ENCODE measurements around the gene SRBD1. TPM values are rescaled to one million over a fixed set of nuclear protein-coding genes. Genes with fewer than 3 reads are reported as not detected.

SRBD1 gene
- total RNA-seq, 1 donor from 2014 or later = 16.5 TPM

DNA sequence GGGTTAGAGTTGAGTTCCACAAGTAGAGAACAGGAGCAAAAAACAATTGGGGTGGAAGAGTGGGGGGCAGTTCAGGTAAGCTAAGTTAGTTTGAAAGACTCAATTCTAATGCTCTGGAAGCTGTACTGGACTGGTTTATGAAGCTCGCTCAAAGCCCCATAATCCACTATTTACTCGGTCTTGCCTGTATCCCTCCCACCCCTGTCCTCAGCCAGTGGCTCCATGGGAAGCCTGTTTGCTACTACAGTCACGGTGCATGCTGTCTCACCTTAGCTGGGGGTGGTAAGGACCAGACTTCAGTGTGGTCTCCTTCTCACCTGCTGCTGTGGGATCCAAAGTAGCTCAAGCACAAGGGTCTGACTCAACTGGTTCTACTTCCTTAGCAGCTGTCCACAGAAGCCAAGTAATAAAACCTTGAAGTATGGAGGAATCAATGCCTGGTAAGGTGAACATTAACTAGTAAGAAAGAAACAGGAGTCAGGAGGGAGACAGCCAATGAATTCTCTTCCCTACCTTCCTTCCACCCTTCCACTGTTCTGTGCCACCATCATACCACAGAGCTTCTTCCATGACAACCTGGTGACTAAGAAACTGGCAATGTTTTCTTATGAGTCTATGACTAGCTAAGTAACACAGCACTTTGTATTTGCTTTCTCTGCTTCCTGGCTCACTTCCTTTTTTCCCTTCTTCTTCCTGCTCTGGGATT, 230.8 kb downstream of the SRBD1 start:
- DNase-seq (ENCODE audit: low read depth in 2 of 2) = peak in 1 of 2 donors; percentile 40

DNA sequence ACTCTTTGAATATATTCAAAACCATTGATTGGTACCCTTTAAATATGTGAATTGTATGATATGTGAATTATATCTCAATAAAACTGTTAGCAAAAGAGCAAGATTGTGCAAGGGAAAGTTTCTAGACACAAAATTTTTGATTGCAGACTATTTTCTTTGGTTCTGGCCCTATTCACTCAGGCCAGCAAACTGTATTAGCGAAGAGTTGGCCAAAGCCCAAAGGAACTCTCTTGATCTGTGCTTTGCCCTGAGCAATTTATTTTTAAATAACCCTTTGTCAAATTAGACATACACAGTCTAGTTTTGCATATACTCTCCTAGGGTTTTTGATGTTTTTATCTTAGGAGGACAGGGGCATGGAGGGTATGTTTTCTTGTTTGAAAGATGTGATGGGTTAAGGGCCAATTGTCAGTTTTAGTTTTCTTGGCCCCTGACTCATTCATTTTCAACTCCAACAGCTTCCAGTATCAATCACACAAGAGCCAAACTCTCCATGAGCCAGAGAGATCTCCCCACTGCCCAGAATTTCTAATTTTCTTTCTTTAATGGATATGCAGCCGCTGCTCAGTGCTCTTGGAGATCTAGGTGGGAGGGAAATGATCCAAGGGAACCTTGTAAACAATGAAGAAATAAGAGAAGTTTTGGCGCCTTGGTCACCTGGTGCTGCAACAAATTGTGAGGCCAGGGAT, 231.5 kb downstream of the SRBD1 start:
- no peak for DNase-seq (ENCODE audit: low read depth in 2 of 2)

DNA sequence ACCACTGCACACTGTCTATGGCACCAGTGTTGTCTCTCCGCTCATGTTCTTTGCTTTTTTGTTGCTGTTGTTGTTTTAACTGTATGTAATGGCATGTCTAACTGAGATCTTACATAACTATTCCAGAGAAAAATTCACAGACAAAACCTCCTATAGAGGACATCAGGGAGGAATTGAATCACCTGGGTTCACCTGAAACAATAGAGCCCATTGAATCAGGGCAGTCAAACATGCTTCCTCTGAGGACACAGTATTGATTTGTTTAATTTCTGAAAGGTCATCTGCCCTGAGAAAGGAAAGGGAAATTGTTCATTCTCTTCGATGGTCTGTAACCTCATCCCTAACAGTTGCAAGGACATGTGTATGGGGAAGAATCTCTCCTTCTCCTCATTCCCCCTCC, 237.5 kb downstream of the SRBD1 start:
- no peak for DNase-seq (ENCODE audit: low read depth in 2 of 2)

DNA sequence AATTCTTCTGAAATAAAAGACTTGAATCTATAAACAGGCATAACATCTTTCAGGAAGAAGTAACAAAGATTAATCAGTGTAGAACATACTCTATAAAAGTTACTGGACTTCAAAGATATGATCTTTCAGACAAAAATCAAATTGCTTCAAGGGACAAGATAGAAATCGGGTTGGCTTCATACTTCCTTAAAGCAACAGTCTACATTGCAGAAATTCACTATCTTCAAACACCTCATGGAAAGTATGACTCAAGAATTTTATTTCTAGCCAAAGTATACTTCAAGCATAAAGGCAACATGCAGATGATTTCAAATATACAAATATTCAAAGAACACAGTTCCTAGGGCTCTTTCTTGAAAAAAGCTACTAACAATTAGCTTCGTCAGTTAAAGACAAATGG, 240.7 kb downstream of the SRBD1 start:
- DNase-seq (ENCODE audit: low read depth in 2 of 2) = no peak

DNA sequence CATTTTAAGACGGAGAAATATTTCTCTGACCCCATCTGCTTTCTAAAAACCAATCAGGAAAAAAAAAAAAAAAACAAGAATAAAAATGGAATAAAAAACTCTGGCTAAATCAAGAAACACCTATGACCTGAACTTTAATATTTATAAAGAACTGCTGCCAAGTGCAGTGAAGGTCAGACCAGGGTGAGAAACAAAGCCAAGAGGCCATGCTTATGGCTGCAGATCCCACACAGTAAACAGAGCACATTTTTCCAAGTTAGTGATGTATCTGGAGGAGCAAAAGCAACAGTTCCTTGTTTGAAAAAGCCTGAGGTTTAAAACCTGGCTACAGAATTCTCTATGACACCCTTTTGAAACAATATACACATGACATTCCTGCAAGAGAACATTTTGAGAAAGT, 242.3 kb downstream of the SRBD1 start:
- DNase-seq (ENCODE audit: low read depth in 2 of 2) = no peak

DNA sequence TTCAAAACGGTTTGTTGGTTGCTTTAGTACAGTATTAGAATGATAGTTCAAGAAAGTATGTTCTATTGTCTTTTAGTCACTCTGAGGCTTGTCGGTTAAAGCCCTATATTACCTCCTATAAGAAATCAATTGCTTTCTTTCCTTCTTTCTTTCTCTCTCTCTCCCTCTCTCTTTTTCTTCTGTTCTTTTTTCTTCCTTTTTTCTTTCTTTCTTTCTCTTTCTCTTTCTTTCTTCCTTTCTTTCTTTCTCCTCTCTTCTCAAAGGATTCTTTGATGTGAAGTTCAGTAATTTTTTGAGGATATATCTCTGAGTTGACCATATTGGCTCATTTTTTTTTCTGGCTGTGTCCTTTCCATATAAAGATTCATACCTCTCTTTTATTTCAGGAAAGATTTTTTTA, 249.4 kb downstream of the SRBD1 start:
- no peak for DNase-seq (ENCODE audit: low read depth in 2 of 2)

DNA sequence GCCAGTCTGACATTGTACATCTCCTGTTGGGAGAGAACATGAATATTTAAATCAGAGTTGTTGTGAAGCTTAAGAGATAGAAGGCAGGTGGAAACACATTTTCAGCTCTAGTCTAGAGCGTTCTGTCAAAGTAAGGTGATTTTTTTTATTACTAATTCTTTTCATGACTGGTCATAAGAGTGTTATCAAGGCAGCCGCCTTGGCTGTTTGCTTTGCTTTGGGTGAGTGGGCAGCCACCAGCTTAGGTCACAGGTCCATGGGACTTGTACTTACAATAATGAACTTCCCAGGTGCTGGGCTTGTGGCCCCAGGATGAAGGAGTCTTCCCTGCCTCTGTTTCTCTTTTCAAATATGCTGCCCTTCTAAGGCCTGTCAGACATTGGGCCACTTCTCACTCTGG, 256.3 kb downstream of the SRBD1 start:
- no peak for DNase-seq (ENCODE audit: low read depth in 2 of 2)

DNA sequence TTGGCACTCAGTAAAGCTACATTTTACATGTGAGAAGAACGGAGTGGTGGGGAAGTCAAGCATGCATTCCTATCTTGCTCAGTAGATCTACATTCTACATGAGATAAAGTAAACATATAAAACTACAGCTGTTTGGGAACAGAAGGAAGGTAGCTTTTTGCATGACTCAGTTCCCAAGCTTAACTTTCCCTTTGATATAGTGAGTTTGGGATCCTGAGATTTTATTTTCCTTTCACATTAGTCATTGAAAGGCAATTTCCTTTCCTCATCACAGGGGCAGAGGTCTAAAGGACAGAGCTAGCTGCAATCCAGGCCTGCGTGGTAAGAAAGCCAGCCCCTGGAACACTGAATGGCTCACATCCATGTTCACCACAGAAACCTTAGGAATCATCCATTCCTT, 257.2 kb downstream of the SRBD1 start:
- DNase-seq (ENCODE audit: low read depth in 2 of 2) = peak; percentile 79 to 97

DNA sequence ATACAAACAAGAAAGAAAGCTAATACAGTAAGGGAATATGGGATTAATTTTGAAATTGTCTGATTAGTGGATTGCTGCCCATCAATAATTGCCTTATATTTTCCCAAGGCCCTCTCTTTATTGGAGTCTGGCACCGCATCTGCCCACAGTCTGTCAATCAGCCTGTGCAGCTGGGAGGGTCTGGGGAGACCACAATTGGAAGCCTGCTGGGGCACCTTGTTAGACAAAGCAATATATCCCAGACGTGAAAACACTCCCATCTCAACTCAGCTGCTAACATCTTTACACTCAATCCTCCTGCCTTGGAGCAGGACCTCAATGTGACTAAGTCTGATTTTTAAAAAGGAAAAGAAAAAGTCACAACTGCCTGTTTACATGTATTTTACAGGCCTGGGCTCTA, 258.6 kb downstream of the SRBD1 start:
- DNase-seq (ENCODE audit: low read depth in 2 of 2) = no peak

DNA sequence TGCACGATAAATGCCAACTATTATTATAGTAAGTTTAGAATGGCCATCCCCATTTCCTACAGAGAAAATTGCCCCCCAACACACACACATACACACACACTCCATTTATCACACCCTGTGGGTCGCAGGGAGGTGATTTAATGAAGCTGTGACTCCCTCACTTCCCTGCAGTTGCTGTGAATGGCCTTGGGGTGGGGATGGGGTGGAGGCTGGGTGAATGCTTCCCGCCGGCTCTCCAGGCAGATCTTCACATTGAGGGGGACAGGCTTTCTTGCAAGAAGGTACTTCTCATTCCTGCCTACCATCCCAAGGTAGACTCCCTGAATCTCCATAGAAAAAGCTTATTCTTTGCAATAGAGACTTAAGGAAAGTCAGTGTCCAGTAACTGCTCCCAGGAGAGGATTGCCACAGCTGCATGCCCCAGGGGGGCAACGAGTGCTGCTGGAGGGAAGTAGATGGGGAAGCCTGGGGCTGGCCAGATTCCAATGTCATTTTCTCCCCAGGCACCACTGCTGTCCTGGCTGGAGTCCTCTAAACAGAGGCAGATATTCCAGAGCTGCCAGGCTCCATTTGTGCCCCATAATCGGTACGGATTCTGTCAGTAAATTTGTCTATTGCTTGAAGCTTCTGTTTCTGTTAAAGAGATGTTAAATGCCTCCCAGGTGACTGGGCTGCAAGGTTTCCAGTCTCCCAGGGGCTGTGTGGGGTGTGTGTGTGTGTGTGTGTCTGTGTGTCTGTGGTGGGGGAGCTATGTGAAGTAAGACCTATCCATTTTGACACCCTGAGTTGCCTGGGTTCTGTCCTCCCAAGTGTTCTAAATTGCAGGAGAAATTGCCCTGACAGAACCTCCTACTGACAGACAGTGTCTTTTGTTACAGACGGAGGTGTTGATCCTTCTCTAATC, 265.5 kb downstream of the SRBD1 start:
- no peak for DNase-seq (ENCODE audit: low read depth in 2 of 2)

DNA sequence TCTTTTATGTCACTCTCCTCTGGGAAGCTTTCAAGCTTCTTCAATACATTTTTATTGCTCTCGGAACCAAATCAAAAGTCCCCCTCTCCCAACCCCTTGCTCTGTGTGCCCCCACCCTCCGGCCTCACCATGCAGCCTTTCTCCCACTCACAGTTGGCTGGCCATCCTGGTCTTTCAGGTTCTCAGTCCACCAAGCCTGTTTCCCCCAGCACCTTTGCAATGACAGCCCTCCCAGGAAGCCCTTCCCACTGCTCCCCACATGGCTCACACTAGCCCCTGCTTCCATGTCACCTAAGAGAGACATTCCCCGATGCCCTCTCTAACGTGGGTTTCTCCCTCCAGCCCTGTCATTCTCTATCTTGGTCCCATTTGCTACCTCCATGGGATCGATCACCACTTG, 266.6 kb downstream of the SRBD1 start:
- no peak for DNase-seq (ENCODE audit: low read depth in 2 of 2)

DNA sequence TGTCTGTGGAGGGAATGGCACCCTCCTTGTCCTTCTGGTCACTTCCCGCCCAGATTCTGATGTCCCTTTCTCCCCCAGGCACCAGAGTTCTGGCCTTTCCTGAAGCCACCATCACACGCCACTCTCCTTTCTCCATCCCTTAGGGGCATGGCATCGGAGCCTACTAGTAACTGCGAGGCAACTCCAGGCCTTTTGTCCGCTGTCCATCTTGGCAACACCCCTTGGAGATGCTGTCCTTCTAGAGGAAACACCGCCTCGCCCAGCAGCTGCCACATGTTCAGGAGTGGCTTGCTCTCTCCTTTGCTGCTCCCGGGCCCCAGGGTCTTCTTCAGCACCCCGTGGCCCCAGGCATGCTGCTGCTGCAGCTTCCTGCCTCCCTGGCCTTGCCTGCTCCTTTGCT, 267.0 kb downstream of the SRBD1 start:
- DNase-seq (ENCODE audit: low read depth in 2 of 2) = no peak

DNA sequence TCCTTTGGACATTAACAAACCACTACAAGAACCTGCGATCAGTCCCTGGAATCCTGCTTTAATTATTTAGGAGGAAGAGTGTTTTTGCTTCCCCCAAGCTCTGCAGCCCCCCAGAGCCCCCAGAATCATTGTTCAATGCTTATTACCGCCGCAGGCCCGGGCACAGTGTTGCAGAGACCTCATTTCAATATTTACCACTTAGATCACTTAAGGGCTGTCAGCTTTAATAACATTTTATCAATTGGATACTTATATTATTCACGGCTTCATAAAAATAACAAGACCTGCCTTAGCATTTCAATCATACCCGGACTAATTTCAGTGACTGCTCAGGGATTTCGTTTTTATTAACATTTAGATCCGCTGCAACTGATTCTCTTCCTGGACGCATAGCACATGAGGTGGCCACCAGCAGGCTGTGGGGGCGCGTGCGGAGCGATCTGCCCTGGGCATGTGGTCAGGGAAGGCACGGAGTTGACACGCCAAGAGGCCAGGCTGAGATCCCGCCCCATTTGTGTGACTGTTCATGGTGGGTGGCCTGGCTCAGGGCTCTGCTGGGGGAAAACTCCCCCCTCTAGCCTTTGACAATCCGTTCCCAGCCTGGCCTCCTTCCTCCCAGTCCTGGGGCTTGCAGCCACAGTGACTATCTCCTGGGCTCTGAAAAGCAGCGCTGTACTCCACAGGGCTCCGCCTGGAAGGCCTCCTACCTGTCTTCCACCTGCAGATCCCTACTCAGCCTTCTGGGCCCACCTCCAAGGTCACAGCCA, 267.6 kb downstream of the SRBD1 start:
- DNase-seq (ENCODE audit: low read depth in 2 of 2) = no peak

DNA sequence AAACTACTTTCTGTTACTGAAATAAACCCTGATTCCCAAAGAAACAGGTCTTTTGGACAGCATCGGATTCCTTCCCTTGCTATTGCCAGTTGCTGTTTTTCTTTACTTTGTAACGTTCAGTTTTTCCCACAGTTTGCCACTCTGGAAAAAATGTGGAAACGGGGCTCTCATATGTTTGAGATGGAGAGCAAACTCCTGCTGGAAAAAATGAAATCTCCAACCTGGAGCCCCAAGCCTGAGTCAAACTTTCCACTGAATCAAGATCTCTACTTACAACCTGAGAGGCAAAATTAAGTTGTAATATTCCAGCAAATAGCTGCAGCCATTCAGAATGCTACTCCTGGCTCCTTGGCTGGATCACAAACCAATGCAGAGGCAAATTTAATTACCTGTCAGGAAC, 270.7 kb downstream of the SRBD1 start:
- no peak for DNase-seq (ENCODE audit: low read depth in 2 of 2)

DNA sequence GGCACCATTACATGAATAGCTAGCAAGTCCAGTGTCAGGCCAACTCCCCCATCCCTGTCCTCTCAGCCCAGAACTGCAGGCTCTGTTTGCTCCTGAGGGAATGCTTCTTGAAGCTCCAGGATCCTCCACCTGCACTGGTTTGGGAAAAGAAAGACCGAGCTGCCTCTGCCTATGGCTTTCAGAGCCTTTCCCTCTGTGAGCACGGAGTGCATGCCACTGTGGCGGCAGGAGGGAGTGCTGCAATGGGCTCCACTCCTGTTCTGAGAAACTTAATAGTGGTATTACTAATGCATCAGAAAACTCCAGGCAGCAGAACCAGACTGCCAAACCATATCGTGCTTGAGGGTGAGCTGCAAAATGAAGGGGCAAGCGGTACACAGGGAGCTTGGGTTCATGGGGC, 271.8 kb downstream of the SRBD1 start:
- DNase-seq (ENCODE audit: low read depth in 2 of 2) = no peak

Other genes starting within 250 kb of the SRBD1 start
- 23.6 and 31.8 TPM in 2 replicates for gene PRKCE, start 40.4 kb upstream of the SRBD1 start, total RNA-seq